Liver (tissue), 9 donors: ENCODE results near the gene PLXNB2. TPM values are rescaled to one million over a fixed set of nuclear protein-coding genes. Genes with fewer than 3 reads are reported as not detected.
A peak's percentile ranks its signal among the peaks of the same experiment; 100 is the strongest.

Experiments
- DNase-seq: peaks from one replicate; pipeline ENCODE4 v3.0.0-alpha.2; 2017; ENCODE audit warnings: low spot score
- H3K27ac ChIP-seq, 2 donors: one replicate each; pipeline ENCODE4 v1.7.0; 2013; ENCODE audit warnings: inconsistent platforms in 2 of 2, low read length in 2 of 2, control low read depth in 1 of 2, low read depth in 1 of 2, mild to moderate bottlenecking in 1 of 2
- H3K27me3 ChIP-seq, 4 donors: one replicate each; pipeline versions ENCODE4 v1.6.1 to v1.7.0; 2013; ENCODE audit warnings: low read length in 3 of 4, inconsistent platforms in 1 of 4, mild to moderate bottlenecking in 1 of 4, moderate library complexity in 1 of 4; ENCODE audit not compliant: control insufficient read depth in 4 of 4, insufficient read depth in 4 of 4
- H3K36me3 ChIP-seq, 4 donors: one replicate each; pipeline versions ENCODE4 v1.6.1 to v1.7.0; 2013; ENCODE audit warnings: low read length in 3 of 4, mild to moderate bottlenecking in 3 of 4, low read depth in 1 of 4, moderate library complexity in 1 of 4; ENCODE audit not compliant: control insufficient read depth in 4 of 4, insufficient read depth in 3 of 4
- H3K4me1 ChIP-seq, 4 donors: one replicate each; pipeline versions ENCODE4 v1.6.1 to v1.7.0; 2013; ENCODE audit warnings: low read length in 3 of 4, mild to moderate bottlenecking in 3 of 4, moderate library complexity in 1 of 4; ENCODE audit not compliant: control insufficient read depth in 4 of 4, insufficient read depth in 4 of 4
- H3K4me3 ChIP-seq, 3 donors: one replicate each; pipeline versions ENCODE4 v1.6.1 to v1.7.0; 2013; ENCODE audit warnings: low read length in 3 of 3, control low read depth in 1 of 3, low read depth in 1 of 3, mild to moderate bottlenecking in 1 of 3
- H3K9ac ChIP-seq, 2 donors: one replicate each; pipeline ENCODE4 v1.7.0; 2013; ENCODE audit warnings: low read length in 2 of 2, mild to moderate bottlenecking in 2 of 2, moderate library complexity in 2 of 2, control low read depth in 1 of 2, low read depth in 1 of 2
- H3K9me3 ChIP-seq, 4 donors: one replicate each; pipeline versions ENCODE4 v1.6.1 to v1.7.0; 2013; ENCODE audit warnings: low read length in 3 of 4; ENCODE audit not compliant: control insufficient read depth in 4 of 4
- ATF3 ChIP-seq: IDR thresholded peaks from 2 replicates; pipeline ENCODE4 v1.6.1; 2016; ENCODE audit warnings: antibody characterized with exemption
- CTCF ChIP-seq: fragments of 150-350 bp; IDR thresholded peaks from 2 replicates; pipeline ENCODE4 v1.5.1; 2017; ENCODE audit warnings: improper control_type of control experiment, low read depth, low read length; ENCODE audit not compliant: missing input control
- HNF4A ChIP-seq, 2 donors: conservative IDR thresholded peaks; 2 replicates each; pipeline ENCODE4 v1.6.1; 2016; ENCODE audit warnings: antibody characterized with exemption in 2 of 2, mild to moderate bottlenecking in 2 of 2
- REST ChIP-seq: IDR thresholded peaks from 2 replicates; pipeline ENCODE4 v1.6.1; 2016; ENCODE audit warnings: antibody characterized with exemption, mild to moderate bottlenecking
- RXRA ChIP-seq, 2 donors: IDR thresholded peaks; 2 replicates each; pipeline ENCODE4 v1.6.1; 2017 to 2018; ENCODE audit warnings: antibody characterized with exemption in 2 of 2, mild to moderate bottlenecking in 1 of 2
- WGBS: extraction: QIAGEN DNeasy Blood & Tissue Kit; methylation state at CpG from one replicate; pipeline ENCODE4 v1.1.7; 2013; 5-methylcytosine and 5-hydroxymethylcytosine counted together
- polyA plus RNA-seq, 2 donors: library from polyadenylated mRNA; stranded (reverse) in 1 of 2; unstranded in 1 of 2; fragments of 200-250 nt in 1 of 2; fragments of >200 nt in 1 of 2; fragmentation: Nextera tagmentation in 1 of 2; extraction: Ambion mirVana in 1 of 2; gene quantifications; one replicate each; pipeline versions ENCODE4 v1.2.1 to v1.2.3, GENCODE V29; 2013 to 2015
- total RNA-seq, 2 donors: library from RNA; depleted of rRNA; stranded (reverse); fragments of >200 nt; gene quantifications; one replicate each; pipeline ENCODE4 v1.2.3, GENCODE V29; 2014
- donor health status: healthy.
- donor health status: healthy.
- donor health status: healthy.
- donor health status: healthy.
- donor health status: healthy.

Gene PLXNB2
- total and polyA plus RNA-seq, 4 donors: 28.8 to 95.7 (median 73.9) TPM

GRCh38 chr22:50272044-50272802, 35.2 kb downstream of the PLXNB2 start:
- 47% methylated on average over 26 of the region's 26 CpGs for WGBS
- no peak for DNase-seq
- Histone ChIP-seq H3K36me3 (peaks cover 0 to 17% (median 8%) of the 10 kb centered on the region in 4 donors), H3K4me3 (no peak overlapping the region), H3K27me3 (no peaks in the 10 kb centered on the region), H3K27ac (no peak overlapping the region), H3K9ac (no peak overlapping the region), H3K9me3 (no peaks in the 10 kb centered on the region), H3K4me1 (peaks cover 30 to 47% (median 36%) of the 10 kb centered on the region in 4 donors)
- no peak for TF ChIP-seq CTCF
- TF ChIP-seq HNF4A (conservative IDR thresholded peaks at IDR 0.05): no peak
- no peak for TF ChIP-seq ATF3

- no peak overlapping the region for H3K9ac ChIP-seq
- TF ChIP-seq RXRA (IDR thresholded peaks at IDR 0.05): no peak
- TF ChIP-seq HNF4A (conservative IDR thresholded peaks at IDR 0.05): no peak
- TF ChIP-seq REST: no peak
- peak; percentile 6 for TF ChIP-seq CTCF
- TF ChIP-seq ATF3: no peak
- H3K27ac ChIP-seq: no peak overlapping the region
- H3K4me3 ChIP-seq: peak overlapping the region in 1 of 3 donors; percentile 61
- H3K9me3 ChIP-seq: no peaks in the 10 kb centered on the region
- H3K27me3 ChIP-seq: no peaks in the 10 kb centered on the region
- H3K36me3 ChIP-seq: peaks cover 0 to 15% (median 6%) of the 10 kb centered on the region in 4 donors
- 2% methylated on average over 45 of the region's 45 CpGs for WGBS
- H3K4me1 ChIP-seq: peaks cover 30 to 52% (median 37%) of the 10 kb centered on the region in 4 donors
- DNase-seq: peak; percentile 63
Observed at GRCh38 chr22:50271519-50271970, 35.9 kb downstream of the PLXNB2 start.
